ENCODE results near the gene FMO3. TPM values are rescaled to one million over a fixed set of nuclear protein-coding genes. Genes with fewer than 3 reads are reported as not detected.

FMO3 gene
- total RNA-seq, 1 donor: 0.86 TPM

- DNase-seq (ENCODE audit: low read depth): no peak
- H3K4me3 ChIP-seq (ENCODE audit: low read depth, low read length): no peak overlapping the region
- TF ChIP-seq, protein P1, sequence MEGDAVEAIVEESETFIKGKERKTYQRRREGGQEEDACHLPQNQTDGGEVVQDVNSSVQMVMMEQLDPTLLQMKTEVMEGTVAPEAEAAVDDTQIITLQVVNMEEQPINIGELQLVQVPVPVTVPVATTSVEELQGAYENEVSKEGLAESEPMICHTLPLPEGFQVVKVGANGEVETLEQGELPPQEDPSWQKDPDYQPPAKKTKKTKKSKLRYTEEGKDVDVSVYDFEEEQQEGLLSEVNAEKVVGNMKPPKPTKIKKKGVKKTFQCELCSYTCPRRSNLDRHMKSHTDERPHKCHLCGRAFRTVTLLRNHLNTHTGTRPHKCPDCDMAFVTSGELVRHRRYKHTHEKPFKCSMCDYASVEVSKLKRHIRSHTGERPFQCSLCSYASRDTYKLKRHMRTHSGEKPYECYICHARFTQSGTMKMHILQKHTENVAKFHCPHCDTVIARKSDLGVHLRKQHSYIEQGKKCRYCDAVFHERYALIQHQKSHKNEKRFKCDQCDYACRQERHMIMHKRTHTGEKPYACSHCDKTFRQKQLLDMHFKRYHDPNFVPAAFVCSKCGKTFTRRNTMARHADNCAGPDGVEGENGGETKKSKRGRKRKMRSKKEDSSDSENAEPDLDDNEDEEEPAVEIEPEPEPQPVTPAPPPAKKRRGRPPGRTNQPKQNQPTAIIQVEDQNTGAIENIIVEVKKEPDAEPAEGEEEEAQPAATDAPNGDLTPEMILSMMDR (IDR thresholded peaks at IDR 0.05; ENCODE audit: insufficient read depth, low read depth, low read length): no peak
Measured at GRCh38 chr1:171112119-171112518, 21.4 kb downstream of the FMO3 start.

- H3K4me3 ChIP-seq (ENCODE audit: low read depth, low read length): no peak overlapping the region
- no peak for DNase-seq (ENCODE audit: low read depth)
- TF ChIP-seq, protein P1 (IDR thresholded peaks at IDR 0.05; ENCODE audit: insufficient read depth, low read depth, low read length): no peak
Measured at GRCh38 chr1:171113382-171113781, 22.7 kb downstream of the FMO3 start.

GRCh38 chr1:171115280-171115897 is 24.7 kb downstream of the FMO3 start:
- DNase-seq (ENCODE audit: low read depth): no peak
- TF ChIP-seq, protein P1 (IDR thresholded peaks at IDR 0.05; ENCODE audit: insufficient read depth, low read depth, low read length): no peak
- no peak overlapping the region for H3K4me3 ChIP-seq (ENCODE audit: low read depth, low read length)

DNA sequence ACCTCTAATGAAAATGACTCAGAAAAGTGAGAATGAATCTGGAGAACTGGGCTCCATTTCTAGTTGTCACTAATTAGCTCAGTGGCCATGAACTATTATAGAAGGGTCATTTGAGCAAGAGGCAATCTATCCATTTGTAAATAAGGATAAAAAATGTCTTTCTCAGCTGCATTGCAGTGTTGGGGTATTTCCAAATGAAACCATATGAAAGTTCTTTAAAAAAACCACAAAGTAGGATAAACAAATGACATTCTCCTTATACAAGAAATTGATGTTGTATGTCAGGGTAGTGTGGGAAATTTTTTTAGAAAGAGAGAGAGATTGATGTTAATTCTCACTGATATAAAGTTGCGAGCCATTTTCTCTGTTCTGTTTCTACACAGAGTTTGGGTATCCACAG is 26.0 kb downstream of the FMO3 start:
- no peak overlapping the region for H3K4me3 ChIP-seq (ENCODE audit: low read depth, low read length)
- DNase-seq (ENCODE audit: low read depth): peak; percentile 39
- TF ChIP-seq, protein P1 (IDR thresholded peaks at IDR 0.05; ENCODE audit: insufficient read depth, low read depth, low read length): no peak

GRCh38 chr1:171117085-171117484 is 26.4 kb downstream of the FMO3 start:
- DNase-seq (ENCODE audit: low read depth): no peak
- H3K4me3 ChIP-seq (ENCODE audit: low read depth, low read length): no peak overlapping the region
- TF ChIP-seq, protein P1 (IDR thresholded peaks at IDR 0.05; ENCODE audit: insufficient read depth, low read depth, low read length): no peak

GRCh38 chr1:171119648-171120047 is 28.9 kb downstream of the FMO3 start:
- TF ChIP-seq, protein P1 (IDR thresholded peaks at IDR 0.05; ENCODE audit: insufficient read depth, low read depth, low read length): no peak
- no peak for DNase-seq (ENCODE audit: low read depth)
- no peak overlapping the region for H3K4me3 ChIP-seq (ENCODE audit: low read depth, low read length)

DNA sequence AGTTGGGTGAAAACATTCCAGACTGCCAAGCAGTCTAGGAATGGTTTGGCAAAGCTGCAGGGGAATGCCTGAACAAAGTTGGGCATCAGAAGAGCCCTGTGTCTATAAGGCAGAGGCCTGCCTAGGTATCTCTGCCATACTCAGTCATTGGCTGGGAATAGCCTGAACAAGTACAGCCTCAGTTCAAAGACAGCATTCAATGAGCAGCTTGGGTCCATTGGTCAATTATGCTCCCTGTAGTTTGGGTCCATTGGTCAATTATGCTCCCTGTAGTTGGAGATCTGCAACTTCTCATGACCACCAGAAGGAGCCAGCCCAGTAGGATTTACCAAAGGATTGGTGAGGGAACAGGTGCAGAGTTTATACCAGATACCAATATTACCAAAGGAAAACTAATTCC is 31.6 kb downstream of the FMO3 start:
- DNase-seq (ENCODE audit: low read depth): no peak
- TF ChIP-seq, protein P1 (IDR thresholded peaks at IDR 0.05; ENCODE audit: insufficient read depth, low read depth, low read length): no peak
- H3K4me3 ChIP-seq (ENCODE audit: low read depth, low read length): no peak overlapping the region
